ENCODE results near the gene NUTM1. TPM values are rescaled to one million over a fixed set of nuclear protein-coding genes. Genes with fewer than 3 reads are reported as not detected.

NUTM1 gene
- total RNA-seq, 1 experiment from 2014 or later, result 0.26 TPM

DNA sequence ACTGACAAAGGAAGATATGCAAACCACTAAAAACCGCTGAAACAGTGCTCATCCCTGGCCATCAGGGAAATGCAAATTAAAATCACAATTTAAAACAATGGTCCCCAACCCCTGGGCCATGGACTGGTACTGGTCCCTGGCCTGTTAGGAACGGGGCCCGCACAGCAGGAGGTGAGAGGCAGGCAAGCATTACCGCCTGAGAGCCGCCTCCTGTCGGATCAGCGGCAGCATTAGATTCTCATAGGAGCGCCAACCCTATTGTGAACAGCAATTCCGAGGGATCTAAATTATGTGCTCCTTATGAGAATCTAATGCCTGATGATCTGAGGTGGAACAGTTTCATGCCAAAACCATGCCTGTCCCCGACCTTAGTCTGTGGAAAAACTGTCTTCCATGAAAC lies 19.9 kb upstream of the NUTM1 start:
- Histone ChIP-seq H3K27me3 (ENCODE audit: insufficient read depth, low read length) (no peaks in the 10 kb centered on the region), H3K23me2 (ENCODE audit: insufficient read length, low read depth, low read length, poor library complexity, severe bottlenecking) (no peaks in the 10 kb centered on the region), H2BK15ac (ENCODE audit: low read depth, low read length) (no peak overlapping the region), H3K4me1 (ENCODE audit: insufficient read depth, low read length) (no peaks in the 10 kb centered on the region), H4K8ac (replicated peaks; ENCODE audit: insufficient read length, low read depth, low read length) (no peak overlapping the region), H3T11ph (ENCODE audit: low read length) (no peak overlapping the region), H3K4ac (ENCODE audit: low read depth, low read length) (no peak overlapping the region), H3K9me3 (ENCODE audit: control insufficient read depth, low read depth, low read length) (no peaks in the 10 kb centered on the region), H2BK5ac (ENCODE audit: insufficient read length, low read length) (no peak overlapping the region), H3K79me2 (ENCODE audit: insufficient read depth, low read length) (no peaks in the 10 kb centered on the region), H2AK5ac (ENCODE audit: insufficient read length, low read length) (no peak overlapping the region), H3K23ac (ENCODE audit: insufficient read length, low read depth, low read length) (no peak overlapping the region), H3K9ac (ENCODE audit: extremely low read depth, insufficient read length, low read length) (no peak overlapping the region), H3K14ac (ENCODE audit: insufficient read depth, low read length) (no peak overlapping the region), H3K4me2 (ENCODE audit: insufficient read depth, insufficient read length, low read length) (no peak overlapping the region), H3K79me1 (ENCODE audit: insufficient read depth, low read depth, low read length, poor library complexity, severe bottlenecking) (no peaks in the 10 kb centered on the region), H2BK12ac (ENCODE audit: insufficient read length, low read depth, low read length) (no peak overlapping the region), H4K5ac (ENCODE audit: insufficient read length, low read depth, low read length) (no peak overlapping the region), H4K91ac (ENCODE audit: insufficient read length, low read depth, low read length) (no peak overlapping the region), H2BK20ac (ENCODE audit: low read depth, low read length, poor library complexity, severe bottlenecking) (no peak overlapping the region), H2AFZ (ENCODE audit: low read length) (no peak overlapping the region), H3K27ac (ENCODE audit: insufficient read length, low read depth, low read length) (no peak overlapping the region), H2BK120ac (ENCODE audit: low read depth, low read length, poor library complexity, severe bottlenecking) (no peak overlapping the region), H3K18ac (ENCODE audit: insufficient read length, low read depth, low read length) (no peak overlapping the region), H3K56ac (ENCODE audit: insufficient read length, low read depth, low read length) (no peak overlapping the region), H4K20me1 (ENCODE audit: control insufficient read depth, insufficient read depth, insufficient read length) (no peaks in the 10 kb centered on the region)
- H3K27me3 Mint-ChIP-seq (ENCODE audit: low read depth), result no peaks in the 10 kb centered on the region
- no peak for DNase-seq
- peaks cover 7% of the 10 kb centered on the region in 2 experiments for H3K4me1 Mint-ChIP-seq
- peaks cover 2 to 3% of the 10 kb centered on the region in 2 experiments; a peak in 3 of 5 replicates for H3K9me3 Mint-ChIP-seq
- TF ChIP-seq, protein P1, sequence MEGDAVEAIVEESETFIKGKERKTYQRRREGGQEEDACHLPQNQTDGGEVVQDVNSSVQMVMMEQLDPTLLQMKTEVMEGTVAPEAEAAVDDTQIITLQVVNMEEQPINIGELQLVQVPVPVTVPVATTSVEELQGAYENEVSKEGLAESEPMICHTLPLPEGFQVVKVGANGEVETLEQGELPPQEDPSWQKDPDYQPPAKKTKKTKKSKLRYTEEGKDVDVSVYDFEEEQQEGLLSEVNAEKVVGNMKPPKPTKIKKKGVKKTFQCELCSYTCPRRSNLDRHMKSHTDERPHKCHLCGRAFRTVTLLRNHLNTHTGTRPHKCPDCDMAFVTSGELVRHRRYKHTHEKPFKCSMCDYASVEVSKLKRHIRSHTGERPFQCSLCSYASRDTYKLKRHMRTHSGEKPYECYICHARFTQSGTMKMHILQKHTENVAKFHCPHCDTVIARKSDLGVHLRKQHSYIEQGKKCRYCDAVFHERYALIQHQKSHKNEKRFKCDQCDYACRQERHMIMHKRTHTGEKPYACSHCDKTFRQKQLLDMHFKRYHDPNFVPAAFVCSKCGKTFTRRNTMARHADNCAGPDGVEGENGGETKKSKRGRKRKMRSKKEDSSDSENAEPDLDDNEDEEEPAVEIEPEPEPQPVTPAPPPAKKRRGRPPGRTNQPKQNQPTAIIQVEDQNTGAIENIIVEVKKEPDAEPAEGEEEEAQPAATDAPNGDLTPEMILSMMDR (conservative IDR thresholded peaks at IDR 0.05), result no peak
- no peak overlapping the region for H3K4me3 Mint-ChIP-seq
- H3K27ac Mint-ChIP-seq, result no peak overlapping the region
- peaks cover 0 to 4% (median 0%) of the 10 kb centered on the region in 3 experiments; a peak in 2 of 7 replicates for H3K36me3 Mint-ChIP-seq (ENCODE audit: insufficient read depth in 1 of 3, low read depth in 3 of 3)
- no CpG with 5 or more reads among the region's 10 CpGs for WGBS (ENCODE audit: extremely low coverage, insufficient read length, low lambda C conversion rate)

Measured in H9 (cell line).